Measurements from ENCODE around the gene LKAAEAR1. TPM values are rescaled to one million over a fixed set of nuclear protein-coding genes. Genes with fewer than 3 reads are reported as not detected.

LKAAEAR1 gene
- total and polyA plus RNA-seq, 2 of the 13 experiments (the other 11 are each of a cell fraction or from before 2014, with no cell fraction given): not detected

- TF ChIP-seq REL (CRISPR knock-in tag; conservative IDR thresholded peaks at IDR 0.05) (no peak; the same call in 1 of the 2 replicates), RARG (CRISPR knock-in tag; IDR thresholded peaks at IDR 0.05; ENCODE audit: low read depth) (no peak), TBL1XR1 (IDR thresholded peaks at IDR 0.05; ENCODE audit: borderline replicate concordance, low read length, partially characterized antibody) (no peak), IRF2 (CRISPR knock-in tag; IDR thresholded peaks at IDR 0.05) (no peak; the same call in 1 of the 2 replicates), GLMP (CRISPR knock-in tag; IDR thresholded peaks at IDR 0.05; ENCODE audit: borderline replicate concordance) (no peak), JUNB (CRISPR knock-in tag; IDR thresholded peaks at IDR 0.05; ENCODE audit: borderline replicate concordance) (no peak), REST (IDR thresholded peaks at IDR 0.05; ENCODE audit: borderline replicate concordance in 1 of 2, low read depth in 1 of 2, low read length in 2 of 2) (no peak), ZNF44 (CRISPR knock-in tag; IDR thresholded peaks at IDR 0.05) (no peak), SRSF1 (optimal IDR thresholded peaks at IDR 0.05; ENCODE audit: low read depth, low read length) (no peak), RFX1 (IDR thresholded peaks at IDR 0.05) (no peak), ZFP36L1 (CRISPR knock-in tag; IDR thresholded peaks at IDR 0.05) (no peak), THAP8 (CRISPR knock-in tag; IDR thresholded peaks at IDR 0.05; ENCODE audit: borderline replicate concordance) (no peak), CCDC6 (CRISPR knock-in tag; IDR thresholded peaks at IDR 0.05) (no peak), ZFP41 (CRISPR knock-in tag; IDR thresholded peaks at IDR 0.05; ENCODE audit: borderline replicate concordance) (no peak), ZNF724P (CRISPR knock-in tag; IDR thresholded peaks at IDR 0.05; ENCODE audit: borderline replicate concordance) (no peak), HDAC1 (CRISPR knock-in tag; IDR thresholded peaks at IDR 0.05) (peak; percentile 58; the same call in 1 of the 2 replicates), ZNF564 (CRISPR knock-in tag; IDR thresholded peaks at IDR 0.05) (no peak), ZNF558 (CRISPR knock-in tag; IDR thresholded peaks at IDR 0.05; ENCODE audit: borderline replicate concordance) (no peak; the same call in 1 of the 2 replicates)
- TF ChIP-seq, protein P1, sequence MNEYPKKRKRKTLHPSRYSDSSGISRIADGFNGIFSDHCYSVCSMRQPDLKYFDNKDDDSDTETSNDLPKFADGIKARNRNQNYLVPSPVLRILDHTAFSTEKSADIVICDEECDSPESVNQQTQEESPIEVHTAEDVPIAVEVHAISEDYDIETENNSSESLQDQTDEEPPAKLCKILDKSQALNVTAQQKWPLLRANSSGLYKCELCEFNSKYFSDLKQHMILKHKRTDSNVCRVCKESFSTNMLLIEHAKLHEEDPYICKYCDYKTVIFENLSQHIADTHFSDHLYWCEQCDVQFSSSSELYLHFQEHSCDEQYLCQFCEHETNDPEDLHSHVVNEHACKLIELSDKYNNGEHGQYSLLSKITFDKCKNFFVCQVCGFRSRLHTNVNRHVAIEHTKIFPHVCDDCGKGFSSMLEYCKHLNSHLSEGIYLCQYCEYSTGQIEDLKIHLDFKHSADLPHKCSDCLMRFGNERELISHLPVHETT (CRISPR knock-in tag; conservative IDR thresholded peaks at IDR 0.05): no peak
- TF ChIP-seq, protein P2, sequence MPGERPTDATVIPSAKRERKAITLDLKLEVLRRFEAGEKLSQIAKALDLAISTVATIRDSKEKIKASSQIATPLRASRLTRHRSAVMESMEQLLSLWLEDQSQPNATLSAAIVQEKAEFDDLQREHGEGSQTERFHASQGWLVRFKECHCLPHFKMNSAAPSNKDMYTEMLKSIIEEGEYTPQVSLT (CRISPR knock-in tag; IDR thresholded peaks at IDR 0.05; ENCODE audit: borderline replicate concordance, low read depth): no peak
Measured at GRCh38 chr20:64056639-64056888, 27.6 kb downstream of the LKAAEAR1 start (continued).

Measured in HepG2 (cell line).